DND-41 (cell line): ENCODE data around the gene TMEM125.
A peak's percentile ranks its signal among the peaks of the same experiment; 100 is the strongest.

Experiments
- ATAC-seq: fragments of 200-7000 bp; cut with Tn5 transposase; 3 replicates; pipeline ENCODE4 v1.9.1; 2021; ENCODE audit warnings: low read depth; ENCODE audit not compliant: insufficient read depth
- DNase-seq: peaks from one replicate; pipeline ENCODE4 v3.0.0-alpha.2; 2020
- H2AFZ ChIP-seq: 2 replicates; pipeline ENCODE4 v1.6.0; 2012; ENCODE audit warnings: low read depth, low read length
- H3K27ac ChIP-seq: 2 replicates; pipeline ENCODE4 v1.5.1; 2012; ENCODE audit warnings: low read length, inconsistent platforms
- H3K27me3 ChIP-seq: fragments of 200-600 bp; sonication (generic); 2 replicates; pipeline ENCODE4 v1.6.0; 2012; ENCODE audit warnings: low read length, mild to moderate bottlenecking, inconsistent platforms; ENCODE audit not compliant: insufficient read depth, poor library complexity
- H3K36me3 ChIP-seq: 2 replicates; pipeline ENCODE4 v1.5.1; 2012; ENCODE audit warnings: low read length, inconsistent platforms; ENCODE audit not compliant: insufficient read depth
- H3K4me1 ChIP-seq: 2 replicates; pipeline ENCODE4 v1.5.1; 2012; ENCODE audit warnings: mild to moderate bottlenecking, low read length; ENCODE audit not compliant: insufficient read depth
- H3K4me2 ChIP-seq: 2 replicates; pipeline ENCODE4 v1.6.0; 2012; ENCODE audit warnings: mild to moderate bottlenecking, moderate library complexity, low read length, inconsistent platforms; ENCODE audit not compliant: insufficient read depth
- H3K4me3 ChIP-seq, 2 experiments: fragments of 200-600 bp in 1 of 2; shearing (Covaris generic) in 1 of 2; 2 replicates each; pipeline ENCODE4 v1.5.1; 2012 to 2016; ENCODE audit warnings: inconsistent platforms in 2 of 2, low read length in 2 of 2, mild to moderate bottlenecking in 2 of 2, low read depth in 1 of 2, moderate library complexity in 1 of 2
- H3K79me2 ChIP-seq: 2 replicates; pipeline ENCODE4 v1.6.0; 2012; ENCODE audit warnings: low read length, inconsistent platforms; ENCODE audit not compliant: insufficient read depth
- H3K9ac ChIP-seq: 2 replicates; pipeline ENCODE4 v1.6.0; 2012; ENCODE audit warnings: low read depth, mild to moderate bottlenecking, inconsistent platforms, low read length, moderate library complexity
- H3K9me3 ChIP-seq: 2 replicates; pipeline ENCODE4 v1.5.1; 2012; ENCODE audit warnings: low read length, moderate library complexity, mild to moderate bottlenecking, inconsistent platforms; ENCODE audit not compliant: insufficient read depth, severe bottlenecking
- H4K20me1 ChIP-seq: 2 replicates; pipeline ENCODE4 v1.6.0; 2012; ENCODE audit warnings: low read length; ENCODE audit not compliant: insufficient read depth
- EZH2 ChIP-seq: IDR thresholded peaks from 3 replicates; pipeline ENCODE4 v1.6.1; 2012; ENCODE audit warnings: borderline replicate concordance, low read depth, mild to moderate bottlenecking, moderate library complexity, low read length, inconsistent platforms; ENCODE audit not compliant: severe bottlenecking
- TF ChIP-seq, protein P1 (sequence below): IDR thresholded peaks from 2 replicates; pipeline ENCODE4 v1.5.1; 2012; ENCODE audit warnings: borderline replicate concordance, low read length, moderate library complexity, mild to moderate bottlenecking; ENCODE audit not compliant: poor library complexity, severe bottlenecking; ENCODE audit errors: extremely low read depth

The TMEM125 gene

GRCh38 chr1:43272576-43273571, 3.1 kb downstream of the TMEM125 start:
- no peak for TF ChIP-seq EZH2
- TF ChIP-seq, protein P1, sequence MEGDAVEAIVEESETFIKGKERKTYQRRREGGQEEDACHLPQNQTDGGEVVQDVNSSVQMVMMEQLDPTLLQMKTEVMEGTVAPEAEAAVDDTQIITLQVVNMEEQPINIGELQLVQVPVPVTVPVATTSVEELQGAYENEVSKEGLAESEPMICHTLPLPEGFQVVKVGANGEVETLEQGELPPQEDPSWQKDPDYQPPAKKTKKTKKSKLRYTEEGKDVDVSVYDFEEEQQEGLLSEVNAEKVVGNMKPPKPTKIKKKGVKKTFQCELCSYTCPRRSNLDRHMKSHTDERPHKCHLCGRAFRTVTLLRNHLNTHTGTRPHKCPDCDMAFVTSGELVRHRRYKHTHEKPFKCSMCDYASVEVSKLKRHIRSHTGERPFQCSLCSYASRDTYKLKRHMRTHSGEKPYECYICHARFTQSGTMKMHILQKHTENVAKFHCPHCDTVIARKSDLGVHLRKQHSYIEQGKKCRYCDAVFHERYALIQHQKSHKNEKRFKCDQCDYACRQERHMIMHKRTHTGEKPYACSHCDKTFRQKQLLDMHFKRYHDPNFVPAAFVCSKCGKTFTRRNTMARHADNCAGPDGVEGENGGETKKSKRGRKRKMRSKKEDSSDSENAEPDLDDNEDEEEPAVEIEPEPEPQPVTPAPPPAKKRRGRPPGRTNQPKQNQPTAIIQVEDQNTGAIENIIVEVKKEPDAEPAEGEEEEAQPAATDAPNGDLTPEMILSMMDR = no peak
- DNase-seq (no peak), ATAC-seq (no peak)
- H2AFZ ChIP-seq = no peak overlapping the region
- H3K4me1 ChIP-seq = peaks cover 13% of the 10 kb centered on the region
- H3K9me3 ChIP-seq = peaks cover 8% of the 10 kb centered on the region
- H3K4me2 ChIP-seq = no peak overlapping the region
- H4K20me1 ChIP-seq = no peaks in the 10 kb centered on the region
- H3K4me3 ChIP-seq = no peak overlapping the region
- H3K9ac ChIP-seq = no peak overlapping the region
- H3K36me3 ChIP-seq = no peaks in the 10 kb centered on the region
- no peaks in the 10 kb centered on the region for H3K27me3 ChIP-seq
- no peak overlapping the region for H3K27ac ChIP-seq
- H3K79me2 ChIP-seq = no peaks in the 10 kb centered on the region

DNA sequence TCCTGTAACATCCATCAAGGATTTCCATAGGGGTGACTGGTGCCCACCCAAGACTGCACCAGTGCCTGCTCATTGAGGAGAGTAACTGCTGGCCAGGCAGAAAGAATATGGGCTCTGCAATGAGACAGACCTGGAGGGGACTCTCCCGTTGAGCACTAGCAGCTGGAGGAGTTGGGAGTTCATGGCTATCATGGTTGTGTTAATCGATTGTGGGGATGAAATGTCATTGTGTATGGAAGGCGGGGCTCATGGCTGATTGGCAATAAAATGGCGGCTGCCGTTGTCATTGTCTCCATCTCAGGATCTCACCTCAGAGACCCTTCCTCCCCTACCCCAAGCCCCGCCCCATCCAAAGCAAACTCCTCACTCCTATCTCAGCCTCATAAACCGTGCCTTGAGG, 3.9 kb downstream of the TMEM125 start:
- Histone ChIP-seq H4K20me1 (no peaks in the 10 kb centered on the region), H2AFZ (peak overlapping the region; percentile 73), H3K4me1 (peaks cover 13% of the 10 kb centered on the region), H3K27ac (peak overlapping the region; percentile 74), H3K79me2 (no peaks in the 10 kb centered on the region), H3K4me3 (peak overlapping the region in 1 of 2 experiments; percentile 23; a peak in 2 of 4 replicates), H3K9ac (no peak overlapping the region), H3K9me3 (peaks cover 8% of the 10 kb centered on the region), H3K36me3 (no peaks in the 10 kb centered on the region), H3K4me2 (no peak overlapping the region), H3K27me3 (no peaks in the 10 kb centered on the region)
- ATAC-seq (no peak), DNase-seq (no peak)
- no peak for TF ChIP-seq EZH2
- TF ChIP-seq, protein P1 = no peak

DNA sequence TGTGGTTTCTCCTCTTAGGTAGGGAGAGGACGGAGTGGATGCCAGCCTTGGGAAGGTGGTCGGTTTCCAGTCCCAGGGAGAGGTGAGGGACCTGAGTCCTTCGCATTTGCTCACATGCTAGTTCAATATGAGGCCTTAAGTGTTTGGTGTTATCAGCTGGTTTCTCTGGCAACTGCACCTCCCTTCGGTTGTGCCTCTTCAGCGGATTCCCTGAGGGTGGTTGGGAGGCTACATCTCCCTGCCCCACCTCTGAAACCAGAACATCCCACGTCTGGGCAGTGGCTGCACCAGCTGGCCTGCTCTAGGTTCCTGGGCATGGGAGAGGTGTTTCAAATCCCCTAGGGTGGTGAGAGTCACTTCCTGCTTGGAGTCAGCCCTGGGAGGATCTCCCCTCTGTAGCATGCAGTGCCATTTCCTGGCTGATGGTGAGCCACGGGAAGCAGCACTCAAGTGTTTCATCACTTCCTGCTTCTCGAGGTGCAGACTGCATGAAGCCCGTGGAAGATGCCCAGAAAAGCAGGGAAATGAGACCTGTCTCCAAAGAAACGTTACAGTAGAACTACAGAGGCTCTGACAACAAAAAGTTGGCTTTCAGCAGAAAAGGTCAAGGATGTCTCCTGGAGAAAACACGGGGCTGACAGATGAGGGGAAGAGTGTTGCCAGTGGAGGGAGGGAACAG, 4.5 kb downstream of the TMEM125 start:
- H3K27me3 ChIP-seq = no peaks in the 10 kb centered on the region
- H4K20me1 ChIP-seq = no peaks in the 10 kb centered on the region
- no peaks in the 10 kb centered on the region for H3K79me2 ChIP-seq
- H3K9me3 ChIP-seq = peaks cover 8% of the 10 kb centered on the region
- H3K36me3 ChIP-seq = no peaks in the 10 kb centered on the region
- TF ChIP-seq EZH2 = no peak
- TF ChIP-seq, protein P1 = no peak
- no peak overlapping the region; the same call in 1 of the 2 replicates for H3K9ac ChIP-seq
- peak overlapping the region in 1 of 2 experiments; percentile 23; a peak in 2 of 4 replicates for H3K4me3 ChIP-seq
- DNase-seq (peak; percentile 82), ATAC-seq (peak; percentile 99)
- peak overlapping the region; percentile 74 for H3K27ac ChIP-seq
- peak overlapping the region; percentile 38 for H3K4me2 ChIP-seq
- peaks cover 13% of the 10 kb centered on the region for H3K4me1 ChIP-seq
- H2AFZ ChIP-seq = peak overlapping the region; percentile 73
